OCI-LY7 (cell line): ENCODE results near the gene MYOZ2. TPM values are rescaled to one million over a fixed set of nuclear protein-coding genes. Genes with fewer than 3 reads are reported as not detected.

Experiments used
- BruUV-seq: library from RNA; stranded (reverse); fragments of 400-500 nt; replicated peaks from 2 replicates; lab custom pipeline; 2021; lab: Mats Ljungman, UMichigan
- CTCF ChIA-PET: fragments of 300-600 bp; sonication (Branson Sonifier 250); formaldehyde crosslinking; loops from one replicate; lab custom pipeline; 2022; ENCODE audit warnings: antibody characterized with exemption; ENCODE audit not compliant: unreplicated experiment; lab: Charles Lee
- POLR2A ChIA-PET: fragments of 300-600 bp; sonication (Branson Sonifier 250); formaldehyde crosslinking; loops from one replicate; lab custom pipeline; 2022; ENCODE audit warnings: antibody characterized with exemption; lab: Charles Lee
- DNase-seq: peaks from one replicate; pipeline ENCODE4 v3.0.0-alpha.2; 2015; ENCODE audit warnings: low spot score
- H2AFZ ChIP-seq: fragments of 200-600 bp; sonication (generic), shearing (Covaris generic); 2 replicates; pipeline ENCODE4 v1.6.1; 2014; ENCODE audit warnings: mild to moderate bottlenecking, antibody characterized with exemption, low read length, moderate library complexity
- H3K27ac ChIP-seq: fragments of 200-600 bp; sonication (generic); 2 replicates; pipeline ENCODE4 v1.5.1; 2014; ENCODE audit warnings: mixed run types, low read depth, mild to moderate bottlenecking, moderate library complexity, low read length, inconsistent platforms; ENCODE audit not compliant: poor library complexity, severe bottlenecking
- H3K36me3 ChIP-seq: fragments of 200-600 bp; sonication (generic); 2 replicates; pipeline ENCODE4 v1.6.1; 2014; ENCODE audit warnings: mild to moderate bottlenecking, antibody characterized with exemption, low read length, moderate library complexity, mixed read lengths; ENCODE audit not compliant: insufficient read depth
- H3K4me1 ChIP-seq: fragments of 200-600 bp; sonication (generic); 2 replicates; pipeline ENCODE4 v1.5.1; 2014; ENCODE audit warnings: mild to moderate bottlenecking, low read length; ENCODE audit not compliant: insufficient read depth, poor library complexity, severe bottlenecking
- H3K4me2 ChIP-seq: fragments of 200-600 bp; sonication (generic); 2 replicates; pipeline ENCODE4 v1.6.1; 2014; ENCODE audit warnings: mild to moderate bottlenecking, low read length
- H3K4me3 ChIP-seq: fragments of 200-600 bp; sonication (generic); 2 replicates; pipeline ENCODE4 v1.5.1; 2014; ENCODE audit warnings: mild to moderate bottlenecking, low read depth, low read length; ENCODE audit not compliant: poor library complexity, severe bottlenecking
- H3K79me2 ChIP-seq: fragments of 200-600 bp; sonication (generic); 2 replicates; pipeline ENCODE4 v1.6.1; 2016; ENCODE audit warnings: low read depth, mild to moderate bottlenecking, low read length, moderate library complexity, mixed read lengths; ENCODE audit not compliant: insufficient read depth
- H3K9me2 ChIP-seq: fragments of 200-600 bp; sonication (generic); 2 replicates; pipeline ENCODE4 v1.6.1; 2016; ENCODE audit warnings: mild to moderate bottlenecking, low read length, mixed read lengths; ENCODE audit not compliant: insufficient read depth
- H3K9me3 ChIP-seq: fragments of 200-600 bp; sonication (generic); 2 replicates; pipeline ENCODE4 v1.6.1; 2014; ENCODE audit warnings: mild to moderate bottlenecking, mixed run types, low read length, mixed read lengths
- H4K20me1 ChIP-seq: fragments of 200-600 bp; sonication (generic); 2 replicates; pipeline ENCODE4 v1.6.1; 2014; ENCODE audit warnings: mild to moderate bottlenecking, antibody characterized with exemption, low read length, moderate library complexity, mixed read lengths; ENCODE audit not compliant: insufficient read depth
- EZH2phosphoT487 ChIP-seq: fragments of 200-600 bp; sonication (generic); IDR thresholded peaks from 2 replicates; pipeline ENCODE4 v1.6.1; 2018; ENCODE audit warnings: low read depth, borderline replicate concordance, mild to moderate bottlenecking, mixed run types, antibody characterized with exemption, low read length, moderate library complexity, mixed read lengths
- intact Hi-C: fragments of 100-400 bp; cut with micrococcal nuclease; formaldehyde crosslinking; loops from one replicate; pipeline ENCODE4 v1.10.0; 2022; ENCODE audit not compliant: unreplicated experiment
- total RNA-seq, 2 experiments: library from RNA; depleted of rRNA in 1 of 2; stranded (reverse); fragments of >200 nt in 1 of 2; shearing (Covaris generic) in 1 of 2; gene quantifications; 2 replicates each; pipeline ENCODE4 v1.2.3, GENCODE V29; 2014 to 2022
- TF ChIP-seq, protein P1 (sequence below): fragments of 200-600 bp; sonication (generic); conservative IDR thresholded peaks from 2 replicates; pipeline ENCODE4 v1.5.1; 2014; ENCODE audit warnings: mild to moderate bottlenecking, antibody characterized with exemption, low read length, moderate library complexity, mixed read lengths

The MYOZ2 gene
- total RNA-seq, 2 experiments from 2014 or later: not detected

DNA sequence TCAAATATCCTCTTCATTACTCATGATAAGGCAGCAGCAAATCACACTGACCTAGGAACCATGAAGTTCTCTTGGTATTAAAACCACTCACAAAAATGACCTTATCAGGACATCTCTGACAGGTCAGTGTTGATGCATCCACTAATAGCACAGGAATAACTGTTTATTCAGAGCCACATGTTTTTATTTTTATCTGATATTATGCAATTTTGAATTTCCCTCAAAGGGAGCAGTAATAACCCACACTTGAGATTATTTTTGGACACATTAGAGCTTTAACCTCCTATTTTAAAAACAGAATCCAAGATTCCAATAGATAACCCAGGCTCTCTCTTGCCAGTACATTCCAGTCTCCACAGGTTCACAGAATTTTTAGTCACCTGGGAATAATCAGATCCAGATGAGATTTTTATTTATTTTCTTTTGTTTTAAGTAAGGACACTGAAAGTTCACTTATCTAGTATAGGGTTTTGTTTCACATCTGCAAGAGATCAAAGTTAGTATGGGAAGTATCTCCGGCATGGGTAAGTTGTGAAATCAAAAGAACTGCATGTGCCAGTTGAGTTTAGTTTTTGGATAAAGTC is 36.3 kb upstream of the MYOZ2 start:
- Histone ChIP-seq H3K4me1 (no peaks in the 10 kb centered on the region), H3K36me3 (no peaks in the 10 kb centered on the region), H2AFZ (no peak overlapping the region), H3K9me2 (no peaks in the 10 kb centered on the region), H4K20me1 (no peaks in the 10 kb centered on the region), H3K9me3 (no peaks in the 10 kb centered on the region), H3K4me3 (no peak overlapping the region), H3K4me2 (no peak overlapping the region), H3K79me2 (no peaks in the 10 kb centered on the region), H3K27ac (no peak overlapping the region)
- CTCF ChIA-PET: no interaction called here
- no TSS peak for BruUV-seq
- POLR2A ChIA-PET: no interaction called here
- intact Hi-C loops: no loop called here
- DNase-seq: no peak
- no peak for TF ChIP-seq EZH2phosphoT487
- TF ChIP-seq, protein P1, sequence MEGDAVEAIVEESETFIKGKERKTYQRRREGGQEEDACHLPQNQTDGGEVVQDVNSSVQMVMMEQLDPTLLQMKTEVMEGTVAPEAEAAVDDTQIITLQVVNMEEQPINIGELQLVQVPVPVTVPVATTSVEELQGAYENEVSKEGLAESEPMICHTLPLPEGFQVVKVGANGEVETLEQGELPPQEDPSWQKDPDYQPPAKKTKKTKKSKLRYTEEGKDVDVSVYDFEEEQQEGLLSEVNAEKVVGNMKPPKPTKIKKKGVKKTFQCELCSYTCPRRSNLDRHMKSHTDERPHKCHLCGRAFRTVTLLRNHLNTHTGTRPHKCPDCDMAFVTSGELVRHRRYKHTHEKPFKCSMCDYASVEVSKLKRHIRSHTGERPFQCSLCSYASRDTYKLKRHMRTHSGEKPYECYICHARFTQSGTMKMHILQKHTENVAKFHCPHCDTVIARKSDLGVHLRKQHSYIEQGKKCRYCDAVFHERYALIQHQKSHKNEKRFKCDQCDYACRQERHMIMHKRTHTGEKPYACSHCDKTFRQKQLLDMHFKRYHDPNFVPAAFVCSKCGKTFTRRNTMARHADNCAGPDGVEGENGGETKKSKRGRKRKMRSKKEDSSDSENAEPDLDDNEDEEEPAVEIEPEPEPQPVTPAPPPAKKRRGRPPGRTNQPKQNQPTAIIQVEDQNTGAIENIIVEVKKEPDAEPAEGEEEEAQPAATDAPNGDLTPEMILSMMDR: no peak

DNA sequence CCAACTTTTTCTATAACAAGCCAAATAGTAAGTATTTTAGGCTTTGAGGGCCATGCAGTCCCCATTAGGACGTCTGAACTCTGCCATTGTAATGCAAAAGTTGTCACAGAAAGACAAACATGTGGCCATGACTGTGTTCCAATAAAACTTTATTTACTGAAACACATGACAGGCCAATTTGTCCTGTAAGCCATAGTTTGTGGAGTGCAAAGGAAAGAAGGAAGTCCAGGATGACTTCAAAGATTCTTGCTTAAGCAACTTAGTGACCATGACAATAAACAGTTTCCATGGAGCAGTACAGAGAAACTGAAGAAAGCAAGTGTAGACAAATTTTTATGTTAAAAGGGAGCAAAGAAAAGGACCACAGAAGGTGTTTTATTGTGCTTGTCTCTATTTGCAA is 35.0 kb upstream of the MYOZ2 start:
- Histone ChIP-seq H3K4me2 (no peak overlapping the region), H3K9me3 (no peaks in the 10 kb centered on the region), H3K27ac (no peak overlapping the region), H3K36me3 (no peaks in the 10 kb centered on the region), H3K4me1 (no peaks in the 10 kb centered on the region), H2AFZ (no peak overlapping the region), H3K79me2 (no peaks in the 10 kb centered on the region), H3K4me3 (no peak overlapping the region), H3K9me2 (no peaks in the 10 kb centered on the region), H4K20me1 (no peaks in the 10 kb centered on the region)
- TF ChIP-seq, protein P1: no peak
- no peak for TF ChIP-seq EZH2phosphoT487
- ChIA-PET CTCF (no interaction called here), POLR2A (no interaction called here)
- intact Hi-C loops: no loop called here
- BruUV-seq: no TSS peak
- no peak for DNase-seq

DNA sequence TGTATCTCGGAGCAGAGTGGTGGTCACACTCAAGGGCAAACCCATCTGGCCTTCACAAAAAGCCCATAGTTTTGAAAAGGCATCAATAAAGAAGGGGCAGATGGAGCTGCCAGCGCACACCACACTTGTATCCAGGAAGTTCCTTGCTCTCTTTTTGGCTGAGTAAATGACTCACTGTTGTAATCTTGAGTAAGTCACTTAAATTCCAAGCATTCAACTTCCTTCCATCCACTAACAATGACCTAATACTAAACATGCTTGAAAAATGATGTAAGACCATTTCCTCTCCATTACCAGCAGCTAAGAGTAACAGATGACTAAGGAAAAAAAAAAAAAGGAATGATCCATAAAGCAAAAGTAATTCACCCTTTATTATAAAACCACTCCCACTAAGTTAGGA is 32.4 kb upstream of the MYOZ2 start:
- H3K4me1 ChIP-seq: no peaks in the 10 kb centered on the region
- TF ChIP-seq EZH2phosphoT487: no peak
- TF ChIP-seq, protein P1: no peak
- ChIA-PET POLR2A (interaction anchor here (0.5 to 0.8 kb wide), 5 partner anchors 19 to 150 kb away, joined by 3 to 6 read pairs (median 3); no protein-coding TSS in a partner anchor), CTCF (no interaction called here)
- H2AFZ ChIP-seq: no peak overlapping the region
- DNase-seq: no peak
- no peaks in the 10 kb centered on the region for H3K9me3 ChIP-seq
- BruUV-seq: no TSS peak
- H3K27ac ChIP-seq: no peak overlapping the region
- H3K4me3 ChIP-seq: no peak overlapping the region
- no peaks in the 10 kb centered on the region for H3K36me3 ChIP-seq
- no peak overlapping the region for H3K4me2 ChIP-seq
- no peaks in the 10 kb centered on the region for H4K20me1 ChIP-seq
- H3K79me2 ChIP-seq: no peaks in the 10 kb centered on the region
- H3K9me2 ChIP-seq: no peaks in the 10 kb centered on the region
- intact Hi-C loops: no loop called here
